IMR-90 (cell line): ENCODE data around the gene GSTO1. TPM values are rescaled to one million over a fixed set of nuclear protein-coding genes. Genes with fewer than 3 reads are reported as not detected.

Experiments used
- ATAC-seq: fragments of 200-7000 bp; cut with Tn5 transposase; 2 replicates; pipeline ENCODE4 v1.9.1; 2020; ENCODE audit warnings: low read depth, mild to moderate bottlenecking, moderate library complexity
- BruUV-seq: library from RNA; stranded (reverse); fragments of 400-500 nt; replicated peaks from 2 replicates; lab custom pipeline; 2021; lab: Mats Ljungman, UMichigan
- CTCF ChIA-PET: fragments of 300-600 bp; formaldehyde crosslinking; extraction: SDS; loops from one replicate; lab custom pipeline; 2021; ENCODE audit warnings: antibody characterized with exemption; lab: Yijun Ruan, JAX
- POLR2A ChIA-PET: fragments of 300-600 bp; sonication (Branson Sonifier 250); formaldehyde crosslinking; loops from one replicate; lab custom pipeline; 2022; ENCODE audit warnings: antibody characterized with exemption; ENCODE audit not compliant: unreplicated experiment; lab: Charles Lee
- DNase-seq: peaks from one replicate; pipeline ENCODE4 v3.0.0; 2013
- H2AFZ ChIP-seq: replicated peaks from 2 replicates; pipeline ENCODE3; 2013; ENCODE audit warnings: low read length, mild to moderate bottlenecking; ENCODE audit not compliant: poor library complexity
- H2AK5ac ChIP-seq: 2 replicates; pipeline ENCODE4 v1.6.1; 2013; ENCODE audit warnings: low read depth, low read length, inconsistent platforms
- H2AK9ac ChIP-seq: replicated peaks from 2 replicates; pipeline ENCODE3; 2013; ENCODE audit warnings: mild to moderate bottlenecking, low read depth, low read length, moderate library complexity; ENCODE audit not compliant: poor library complexity
- H2BK120ac ChIP-seq: 2 replicates; pipeline ENCODE4 v1.6.1; 2013; ENCODE audit warnings: low read depth, low read length, inconsistent platforms
- H2BK15ac ChIP-seq: 3 replicates; pipeline ENCODE4 v1.6.1; 2013; ENCODE audit warnings: low read depth, low read length, inconsistent platforms
- H2BK20ac ChIP-seq: 2 replicates; pipeline ENCODE4 v1.6.1; 2013; ENCODE audit warnings: low read depth, mild to moderate bottlenecking, inconsistent platforms, low read length, moderate library complexity
- H2BK5ac ChIP-seq: 2 replicates; pipeline ENCODE4 v1.6.1; 2013; ENCODE audit warnings: mild to moderate bottlenecking, low read depth, low read length, inconsistent platforms; ENCODE audit not compliant: poor library complexity, severe bottlenecking
- H3K14ac ChIP-seq: replicated peaks from 2 replicates; pipeline ENCODE4 v1.6.1; 2013; ENCODE audit warnings: low read depth, low read length, inconsistent platforms
- H3K18ac ChIP-seq: 2 replicates; pipeline ENCODE4 v1.6.1; 2013; ENCODE audit warnings: low read depth, low read length, control low read depth
- H3K23ac ChIP-seq: 2 replicates; pipeline ENCODE4 v1.6.1; 2013; ENCODE audit warnings: low read depth, low read length, inconsistent platforms
- H3K27ac ChIP-seq: 2 replicates; pipeline ENCODE4 v1.5.1; 2013; ENCODE audit warnings: mild to moderate bottlenecking, control low read depth, low read length; ENCODE audit not compliant: insufficient read depth
- H3K27me3 ChIP-seq: 2 replicates; pipeline ENCODE4 v1.6.1; 2013; ENCODE audit warnings: low read length; ENCODE audit not compliant: control insufficient read depth, insufficient read depth
- H3K36me3 ChIP-seq: 2 replicates; pipeline ENCODE4 v1.6.1; 2013; ENCODE audit warnings: low read length, mixed read lengths; ENCODE audit not compliant: control insufficient read depth, insufficient read depth
- H3K4ac ChIP-seq: 2 replicates; pipeline ENCODE4 v1.6.1; 2013; ENCODE audit warnings: low read depth, low read length, inconsistent platforms
- H3K4me1 ChIP-seq: 2 replicates; pipeline ENCODE4 v1.6.1; 2013; ENCODE audit warnings: low read length, mixed read lengths; ENCODE audit not compliant: control insufficient read depth, insufficient read depth
- H3K4me2 ChIP-seq: 2 replicates; pipeline ENCODE4 v1.6.1; 2013; ENCODE audit warnings: low read depth, mild to moderate bottlenecking, control low read depth, low read length, moderate library complexity
- H3K4me3 ChIP-seq: 2 replicates; pipeline ENCODE4 v1.5.1; 2013; ENCODE audit warnings: low read depth, mild to moderate bottlenecking, control low read depth, low read length, moderate library complexity; ENCODE audit not compliant: insufficient read depth
- H3K56ac ChIP-seq: 2 replicates; pipeline ENCODE4 v1.6.1; 2013; ENCODE audit warnings: low read length, inconsistent platforms; ENCODE audit not compliant: insufficient read depth; ENCODE audit errors: extremely low read depth
- H3K79me1 ChIP-seq, 2 experiments: 2 replicates each; pipeline ENCODE4 v1.6.1; 2013; ENCODE audit warnings: low read length in 2 of 2, inconsistent platforms in 1 of 2, low read depth in 1 of 2
- H3K9ac ChIP-seq: 2 replicates; pipeline ENCODE4 v1.6.1; 2013; ENCODE audit warnings: low read depth, low read length, control low read depth
- H3K9me1 ChIP-seq: 2 replicates; pipeline ENCODE4 v1.6.1; 2013; ENCODE audit warnings: low read length, inconsistent platforms; ENCODE audit not compliant: insufficient read depth
- H3K9me3 ChIP-seq: 2 replicates; pipeline ENCODE4 v1.6.1; 2013; ENCODE audit warnings: low read length; ENCODE audit not compliant: control insufficient read depth, insufficient read depth
- H4K20me1 ChIP-seq: 2 replicates; pipeline ENCODE4 v1.6.1; 2013; ENCODE audit warnings: low read length, inconsistent platforms; ENCODE audit not compliant: insufficient read depth
- H4K5ac ChIP-seq: 2 replicates; pipeline ENCODE4 v1.6.1; 2013; ENCODE audit warnings: mild to moderate bottlenecking, low read depth, low read length, control low read depth
- H4K8ac ChIP-seq, 2 experiments: 2 replicates each; pipeline ENCODE4 v1.6.1; 2013; ENCODE audit warnings: low read depth in 2 of 2, low read length in 2 of 2, control low read depth in 1 of 2, inconsistent platforms in 1 of 2
- H4K91ac ChIP-seq: 2 replicates; pipeline ENCODE4 v1.6.1; 2013; ENCODE audit warnings: low read depth, low read length, inconsistent platforms; ENCODE audit not compliant: insufficient read depth
- MAZ ChIP-seq: IDR thresholded peaks from 2 replicates; pipeline ENCODE4 v1.6.1; 2012; ENCODE audit warnings: low read depth, mild to moderate bottlenecking, low read length, improper control_type of control experiment, moderate library complexity, borderline replicate concordance
- WGBS, 2 experiments: methylation state at CpG; one replicate each; pipeline versions ENCODE4 v1.1.5 to v1.1.7; 2013; ENCODE audit warnings: missing lambda C conversion rate in 2 of 2; ENCODE audit not compliant: insufficient read length in 1 of 2; ENCODE audit errors: extremely low coverage in 2 of 2; 5-methylcytosine and 5-hydroxymethylcytosine counted together
- dilution Hi-C: fragments of 300-500 bp; cut with HindIII; formaldehyde crosslinking; loops from one replicate; pipeline ENCODE4 v1.14.3; 2018; ENCODE audit warnings: low sequenced_read_pairs; ENCODE audit not compliant: unreplicated experiment
- in situ Hi-C: fragments of 300-500 bp; cut with MboI; formaldehyde crosslinking; loops from 3 replicates; pipeline ENCODE4 v1.14.3; 2019; ENCODE audit warnings: low sequenced_read_pairs, inconsistent platforms, mixed read lengths
- intact Hi-C: fragments of 100-400 bp; cut with micrococcal nuclease; formaldehyde crosslinking; loops from 2 replicates; pipeline ENCODE4 v1.10.0; 2022
- polyA plus RNA-seq, 3 experiments: library from polyadenylated mRNA; depleted of rRNA; stranded (reverse); fragments of >200 nt; gene quantifications; 2 replicates each; pipeline ENCODE4 v1.2.3, GENCODE V29; 2012; ENCODE audit warnings: low replicate concordance in 1 of 3
- total RNA-seq: library from RNA; depleted of rRNA; stranded (reverse); fragments of >200 nt; gene quantifications from 2 replicates; pipeline ENCODE4 v1.2.3, GENCODE V29; 2012

GSTO1 gene
- total and polyA plus RNA-seq, 2 of the 4 experiments (the other 2 are of a cell fraction): 186 to 258 TPM

GRCh38 chr10:104293781-104294321, 39.2 kb downstream of the GSTO1 start:
- WGBS, 2 experiments: no CpG with 5 or more reads among the region's 5 CpGs
- CTCF ChIA-PET: interaction anchor here (0.6 to 1.7 kb wide), 5 partner anchors 11 to 56 kb away, joined by 3 to 5 read pairs (median 4); no protein-coding TSS in a partner anchor
- intact Hi-C loops: loop anchor here (5.0 kb wide), 1 partner anchor 288 kb away; no protein-coding TSS in a partner anchor
- Histone ChIP-seq H3K27me3 (no peaks in the 10 kb centered on the region), H4K91ac (peak overlapping the region; percentile 21; the same call in 1 of the 2 replicates), H4K20me1 (no peaks in the 10 kb centered on the region), H2BK15ac (peak overlapping the region; percentile 73; the same call in 1 of the 3 replicates), H3K56ac (no peak overlapping the region), H2BK20ac (peak overlapping the region; percentile 62; the same call in 1 of the 2 replicates), H3K23ac (no peak overlapping the region), H2AK5ac (peak overlapping the region; percentile 59), H3K18ac (no peak overlapping the region), H3K4me2 (no peak overlapping the region), H4K5ac (no peak overlapping the region), H2BK5ac (no peak overlapping the region), H3K14ac (no peak overlapping the region; the same call in 1 of the 2 replicates), H3K9me1 (0 out of 2 replicates have a peak, but pooled peaks cover 19% of the 10 kb centered on the region), H3K4ac (peak overlapping the region; percentile 44; the same call in 1 of the 2 replicates), H3K27ac (no peak overlapping the region), H3K4me1 (peaks cover 14% of the 10 kb centered on the region), H2AFZ (no peak overlapping the region), H3K9ac (no peak overlapping the region), H3K9me3 (no peaks in the 10 kb centered on the region), H2BK120ac (peak overlapping the region; percentile 48; the same call in 1 of the 2 replicates), H3K79me1 (peaks cover 5 to 16% of the 10 kb centered on the region in 2 experiments; a peak in 3 of 4 replicates), H2AK9ac (no peak overlapping the region), H3K4me3 (no peak overlapping the region), H4K8ac (0 out of 4 replicates have a peak overlapping the region, but pooled peaks of 1 of the 2 experiments have one; percentile 17), H3K36me3 (no peaks in the 10 kb centered on the region)
- ATAC-seq (no peak), DNase-seq (no peak)
- POLR2A ChIA-PET: interaction anchor here (0.5 kb wide), 1 partner anchor 15 kb away, joined by 4 read pairs; no protein-coding TSS in a partner anchor
- dilution Hi-C loops: no loop called here
- in situ Hi-C loops: loop anchor here (5.0 kb wide), 1 partner anchor 53 kb away; no protein-coding TSS in a partner anchor
- no peak for TF ChIP-seq MAZ
- BruUV-seq: no TSS peak
